Measurements from ENCODE around the gene PIAS4.

PIAS4 gene

GRCh38 chr19:4052114-4052992 lies 44.8 kb downstream of the PIAS4 start:
- DNase-seq (no peak), ATAC-seq (ENCODE audit: insufficient read depth, low read depth) (no peak)
- Histone ChIP-seq H3K36me3 (ENCODE audit: insufficient read depth, low read length) (peaks cover 80% of the 10 kb centered on the region), H3K4me2 (ENCODE audit: insufficient read depth, low read length) (no peak overlapping the region), H3K27me3 (ENCODE audit: insufficient read depth, low read length, poor library complexity) (no peaks in the 10 kb centered on the region), H3K9me3 (ENCODE audit: insufficient read depth, low read length, severe bottlenecking) (no peaks in the 10 kb centered on the region), H3K4me1 (ENCODE audit: insufficient read depth, low read length) (no peaks in the 10 kb centered on the region), H3K79me2 (ENCODE audit: insufficient read depth, low read length) (peaks cover 95% of the 10 kb centered on the region), H4K20me1 (ENCODE audit: insufficient read depth, low read length) (peaks cover 83% of the 10 kb centered on the region), H2AFZ (ENCODE audit: low read depth, low read length) (no peak overlapping the region), H3K4me3 (ENCODE audit: low read depth in 1 of 2, low read length in 2 of 2) (no peak overlapping the region), H3K27ac (ENCODE audit: low read length) (no peak overlapping the region), H3K9ac (ENCODE audit: low read depth, low read length) (no peak overlapping the region)
- no peak for TF ChIP-seq CTCF (IDR thresholded peaks at IDR 0.05; ENCODE audit: borderline replicate concordance, extremely low read depth, low read length, poor library complexity, severe bottlenecking)
- TF ChIP-seq EZH2 (IDR thresholded peaks at IDR 0.05; ENCODE audit: borderline replicate concordance, low read depth, low read length, severe bottlenecking): no peak

- DNase-seq (no peak), ATAC-seq (ENCODE audit: insufficient read depth, low read depth) (no peak)
- no peaks in the 10 kb centered on the region for H3K4me1 ChIP-seq (ENCODE audit: insufficient read depth, low read length)
- H3K9me3 ChIP-seq (ENCODE audit: insufficient read depth, low read length, severe bottlenecking): no peaks in the 10 kb centered on the region
- peaks cover 88% of the 10 kb centered on the region for H4K20me1 ChIP-seq (ENCODE audit: insufficient read depth, low read length)
- TF ChIP-seq CTCF (IDR thresholded peaks at IDR 0.05; ENCODE audit: borderline replicate concordance, extremely low read depth, low read length, poor library complexity, severe bottlenecking): no peak
- TF ChIP-seq EZH2 (IDR thresholded peaks at IDR 0.05; ENCODE audit: borderline replicate concordance, low read depth, low read length, severe bottlenecking): no peak
- H3K27ac ChIP-seq (ENCODE audit: low read length): no peak overlapping the region
- no peaks in the 10 kb centered on the region for H3K27me3 ChIP-seq (ENCODE audit: insufficient read depth, low read length, poor library complexity)
- no peak overlapping the region for H3K9ac ChIP-seq (ENCODE audit: low read depth, low read length)
- no peak overlapping the region for H3K4me2 ChIP-seq (ENCODE audit: insufficient read depth, low read length)
- H3K79me2 ChIP-seq (ENCODE audit: insufficient read depth, low read length): peaks cover 96% of the 10 kb centered on the region
- peaks cover 78% of the 10 kb centered on the region for H3K36me3 ChIP-seq (ENCODE audit: insufficient read depth, low read length)
- no peak overlapping the region for H2AFZ ChIP-seq (ENCODE audit: low read depth, low read length)
- no peak overlapping the region for H3K4me3 ChIP-seq (ENCODE audit: low read depth in 1 of 2, low read length in 2 of 2)
Observed at GRCh38 chr19:4052993-4053422, 45.5 kb downstream of the PIAS4 start.

- no peak overlapping the region for H3K27ac ChIP-seq (ENCODE audit: low read length)
- H3K27me3 ChIP-seq (ENCODE audit: insufficient read depth, low read length, poor library complexity): no peaks in the 10 kb centered on the region
- peaks cover 96% of the 10 kb centered on the region for H3K79me2 ChIP-seq (ENCODE audit: insufficient read depth, low read length)
- ATAC-seq (ENCODE audit: insufficient read depth, low read depth) (no peak), DNase-seq (no peak)
- no peak overlapping the region for H3K4me2 ChIP-seq (ENCODE audit: insufficient read depth, low read length)
- H3K4me1 ChIP-seq (ENCODE audit: insufficient read depth, low read length): no peaks in the 10 kb centered on the region
- no peak overlapping the region for H3K9ac ChIP-seq (ENCODE audit: low read depth, low read length)
- H4K20me1 ChIP-seq (ENCODE audit: insufficient read depth, low read length): peaks cover 88% of the 10 kb centered on the region
- H3K36me3 ChIP-seq (ENCODE audit: insufficient read depth, low read length): peaks cover 72% of the 10 kb centered on the region
- H3K9me3 ChIP-seq (ENCODE audit: insufficient read depth, low read length, severe bottlenecking): no peaks in the 10 kb centered on the region
- H2AFZ ChIP-seq (ENCODE audit: low read depth, low read length): no peak overlapping the region
- TF ChIP-seq CTCF (IDR thresholded peaks at IDR 0.05; ENCODE audit: borderline replicate concordance, extremely low read depth, low read length, poor library complexity, severe bottlenecking) (no peak), EZH2 (IDR thresholded peaks at IDR 0.05; ENCODE audit: borderline replicate concordance, low read depth, low read length, severe bottlenecking) (no peak)
- no peak overlapping the region for H3K4me3 ChIP-seq (ENCODE audit: low read depth in 1 of 2, low read length in 2 of 2)
Observed at GRCh38 chr19:4053423-4054324, 46.1 kb downstream of the PIAS4 start.
